GM10266 (cell line): ENCODE measurements around the gene MANF.
"Not testable (repeated sequence)": the region's sequence is repeated elsewhere in the genome, so short reads cannot be mapped to it uniquely, and the experiment has no call there.

Experiments
- DNase-seq: peaks from one replicate; pipeline ENCODE4 v3.0.0; 2012; ENCODE audit errors: extremely low spot score
- TF ChIP-seq, protein P1 (sequence below): IDR thresholded peaks from 2 replicates; pipeline ENCODE4 v1.5.1; 2012; ENCODE audit warnings: mild to moderate bottlenecking, low read depth; ENCODE audit not compliant: control insufficient read depth, insufficient read depth; ENCODE audit errors: missing control alignments

Gene MANF

GRCh38 chr3:51357856-51358255, 27.2 kb upstream of the MANF start:
- DNase-seq, result no peak
- TF ChIP-seq, protein P1, sequence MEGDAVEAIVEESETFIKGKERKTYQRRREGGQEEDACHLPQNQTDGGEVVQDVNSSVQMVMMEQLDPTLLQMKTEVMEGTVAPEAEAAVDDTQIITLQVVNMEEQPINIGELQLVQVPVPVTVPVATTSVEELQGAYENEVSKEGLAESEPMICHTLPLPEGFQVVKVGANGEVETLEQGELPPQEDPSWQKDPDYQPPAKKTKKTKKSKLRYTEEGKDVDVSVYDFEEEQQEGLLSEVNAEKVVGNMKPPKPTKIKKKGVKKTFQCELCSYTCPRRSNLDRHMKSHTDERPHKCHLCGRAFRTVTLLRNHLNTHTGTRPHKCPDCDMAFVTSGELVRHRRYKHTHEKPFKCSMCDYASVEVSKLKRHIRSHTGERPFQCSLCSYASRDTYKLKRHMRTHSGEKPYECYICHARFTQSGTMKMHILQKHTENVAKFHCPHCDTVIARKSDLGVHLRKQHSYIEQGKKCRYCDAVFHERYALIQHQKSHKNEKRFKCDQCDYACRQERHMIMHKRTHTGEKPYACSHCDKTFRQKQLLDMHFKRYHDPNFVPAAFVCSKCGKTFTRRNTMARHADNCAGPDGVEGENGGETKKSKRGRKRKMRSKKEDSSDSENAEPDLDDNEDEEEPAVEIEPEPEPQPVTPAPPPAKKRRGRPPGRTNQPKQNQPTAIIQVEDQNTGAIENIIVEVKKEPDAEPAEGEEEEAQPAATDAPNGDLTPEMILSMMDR, result no peak

- no peak for DNase-seq
- TF ChIP-seq, protein P1, result no peak
Observed at GRCh38 chr3:51358981-51359380, 26.1 kb upstream of the MANF start.

- TF ChIP-seq, protein P1, result no peak
- no peak for DNase-seq
Observed at GRCh38 chr3:51360806-51361205, 24.3 kb upstream of the MANF start.

- TF ChIP-seq, protein P1, result no peak
- no peak for DNase-seq
Observed at GRCh38 chr3:51361746-51362145, 23.3 kb upstream of the MANF start.

DNA sequence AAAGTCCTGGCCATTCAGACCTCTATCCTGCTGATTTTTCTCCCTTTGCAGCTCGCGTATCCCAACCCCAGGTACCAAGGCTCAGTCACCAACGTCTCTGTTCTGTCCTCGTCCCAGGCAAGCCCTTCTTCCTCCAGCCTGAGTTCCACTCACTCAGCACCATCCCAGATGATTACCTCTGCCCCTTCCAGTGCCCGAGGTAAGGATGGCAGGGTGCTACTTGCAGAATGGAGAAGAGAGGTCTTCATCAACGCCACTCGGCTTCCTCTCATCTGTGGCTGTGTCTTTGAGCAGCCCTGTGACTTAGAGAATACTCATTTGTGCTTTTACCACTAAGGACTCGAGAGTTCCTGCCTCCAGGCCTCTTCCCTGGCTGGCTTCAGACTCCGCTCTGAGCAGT, 22.6 kb upstream of the MANF start:
- no peak for DNase-seq
- TF ChIP-seq, protein P1, result no peak

DNA sequence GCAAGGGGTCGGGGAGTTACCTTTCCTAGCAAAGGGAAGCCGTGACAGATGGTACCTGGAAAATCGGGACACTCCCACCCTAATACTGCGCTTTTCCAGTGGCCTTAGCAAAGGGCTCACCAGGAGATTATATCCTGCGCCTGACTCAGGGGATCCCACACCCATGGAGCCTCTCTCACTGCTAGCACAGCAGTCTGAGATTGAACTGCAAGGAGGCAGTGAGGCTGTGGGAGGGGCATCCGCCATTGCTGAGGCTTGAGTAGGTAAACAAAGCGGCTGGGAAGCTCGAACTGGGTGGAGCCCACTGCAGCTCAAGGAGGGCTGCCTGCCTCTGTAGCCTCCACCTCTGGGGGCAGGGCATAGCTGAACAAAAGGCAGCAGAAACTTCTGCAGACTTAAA, 16.8 kb upstream of the MANF start:
- not testable (repeated sequence) for DNase-seq

DNA sequence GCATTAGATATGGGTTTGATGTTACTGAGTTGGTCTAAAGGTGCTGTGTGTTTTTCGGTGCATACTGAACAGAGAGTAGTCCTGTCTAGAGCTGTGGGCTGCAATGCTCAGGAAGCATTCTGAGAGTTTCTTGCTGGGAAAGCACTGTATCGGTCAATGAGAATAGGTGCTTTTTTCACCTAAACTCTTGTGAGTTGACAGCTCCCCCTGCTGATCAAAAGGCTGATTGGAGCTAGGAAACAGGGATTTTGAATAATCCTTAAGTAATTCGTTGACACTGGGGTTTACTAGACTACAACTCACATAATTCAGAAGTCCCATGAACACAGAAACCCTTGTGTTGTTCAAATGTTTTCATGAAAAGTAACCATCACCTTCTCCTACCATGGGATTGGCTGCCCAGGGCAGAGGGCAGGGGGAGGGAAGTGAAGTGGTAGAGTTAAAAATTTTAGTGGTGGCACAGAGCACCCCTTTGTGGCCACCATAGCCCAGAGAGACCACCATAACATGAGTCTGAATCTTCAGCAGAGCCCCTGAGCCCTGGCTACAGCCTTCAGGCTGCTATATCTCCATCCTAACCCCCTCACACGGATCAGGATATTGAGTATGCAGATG, 13.0 kb upstream of the MANF start:
- TF ChIP-seq, protein P1, result peak; percentile 79
- DNase-seq, result no peak
